Measurements from ENCODE around the gene DRICH1.
"Not testable (repeated sequence)": the region's sequence is repeated elsewhere in the genome, so short reads cannot be mapped to it uniquely, and the experiment has no call there.

Gene DRICH1

DNA sequence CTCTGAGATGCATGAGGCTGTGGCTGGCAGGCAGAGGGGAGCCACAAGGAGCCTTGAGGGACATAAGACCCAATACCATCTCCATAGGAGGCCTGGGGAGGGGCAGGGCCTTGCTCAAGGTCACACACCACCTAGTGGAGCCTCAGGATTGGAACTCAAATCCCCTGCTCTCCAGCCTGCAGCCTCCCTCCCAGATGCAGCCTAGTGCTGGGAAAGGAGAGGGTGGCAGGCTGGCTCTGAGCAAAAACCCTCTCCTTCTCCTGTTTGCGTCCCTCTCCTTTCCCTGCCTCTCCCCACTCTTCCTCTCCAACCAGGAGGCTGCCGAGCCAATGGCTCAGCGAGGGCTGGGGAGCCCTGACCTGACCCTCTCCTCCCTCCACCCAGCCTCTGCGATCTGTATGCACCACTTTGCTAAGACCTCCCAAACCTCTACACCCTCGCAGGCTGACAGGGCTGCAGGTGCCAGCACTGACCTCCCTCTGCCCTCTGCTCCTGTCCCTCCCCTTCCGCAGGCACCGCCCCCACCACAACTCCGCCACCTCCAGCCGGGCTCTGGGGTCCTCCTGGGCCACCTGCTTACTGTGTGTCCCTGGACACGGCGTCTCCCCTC is 66.7 kb downstream of the DRICH1 start:
- no peak for DNase-seq

DNA sequence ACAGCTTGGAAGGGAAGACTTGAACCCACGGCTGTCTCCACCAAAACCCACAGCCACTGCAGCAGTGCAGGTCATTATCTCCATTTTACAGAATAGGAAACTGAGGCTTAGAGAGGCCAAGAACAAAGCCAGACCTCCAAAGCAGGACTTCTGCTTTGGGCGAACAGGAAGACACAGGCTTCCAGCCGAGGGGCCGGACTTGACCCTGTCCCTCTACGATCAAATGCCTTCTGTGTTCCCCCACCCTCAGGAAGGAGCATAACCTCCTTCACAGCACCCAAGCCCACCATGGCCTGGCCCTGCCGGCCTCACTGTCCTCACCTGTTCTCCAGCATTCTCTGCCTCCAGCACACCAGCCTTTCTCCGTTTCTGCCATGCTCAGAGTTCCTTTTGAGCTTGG is 67.8 kb downstream of the DRICH1 start:
- no peak for DNase-seq

DNA sequence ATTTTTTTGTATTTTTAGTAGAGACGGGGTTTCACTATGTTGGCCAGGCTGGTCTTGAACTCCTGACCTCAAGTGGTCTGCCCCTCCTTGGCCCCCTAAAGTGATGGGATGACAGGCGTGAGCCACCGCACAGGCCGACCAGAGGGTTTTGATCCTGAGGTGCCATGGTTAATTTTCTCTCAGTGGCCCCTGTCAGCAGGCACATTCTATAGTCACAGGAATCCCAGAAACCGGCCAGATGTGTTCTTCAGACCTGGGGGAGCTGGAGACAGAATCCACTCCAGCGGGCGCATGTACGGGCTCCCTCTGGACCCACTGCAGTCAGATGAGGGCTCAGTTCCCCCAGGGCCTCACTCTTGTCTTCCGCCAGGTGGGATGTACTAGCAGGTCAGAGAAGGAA is 69.0 kb downstream of the DRICH1 start:
- DNase-seq, result no peak

DNA sequence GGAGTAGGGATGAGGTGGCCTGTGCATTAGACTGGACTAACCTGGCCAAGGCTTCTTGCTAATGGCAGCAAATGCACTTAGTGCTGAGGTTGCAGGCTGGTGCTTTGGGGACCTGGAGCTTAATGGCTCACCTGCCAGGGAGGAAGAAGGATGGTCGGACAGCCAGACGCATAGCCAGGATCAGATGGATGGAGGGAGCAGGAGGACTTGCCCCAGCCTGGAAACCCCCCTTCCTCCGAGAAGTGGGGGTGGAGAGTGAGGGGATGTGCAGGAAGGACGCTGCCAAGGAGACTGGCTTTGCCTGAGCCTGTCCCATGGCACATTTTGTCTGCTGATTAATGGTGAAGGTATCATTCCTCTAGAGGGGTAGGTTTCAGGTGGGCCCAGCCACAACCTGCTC is 69.9 kb downstream of the DRICH1 start:
- no peak for DNase-seq

DNA sequence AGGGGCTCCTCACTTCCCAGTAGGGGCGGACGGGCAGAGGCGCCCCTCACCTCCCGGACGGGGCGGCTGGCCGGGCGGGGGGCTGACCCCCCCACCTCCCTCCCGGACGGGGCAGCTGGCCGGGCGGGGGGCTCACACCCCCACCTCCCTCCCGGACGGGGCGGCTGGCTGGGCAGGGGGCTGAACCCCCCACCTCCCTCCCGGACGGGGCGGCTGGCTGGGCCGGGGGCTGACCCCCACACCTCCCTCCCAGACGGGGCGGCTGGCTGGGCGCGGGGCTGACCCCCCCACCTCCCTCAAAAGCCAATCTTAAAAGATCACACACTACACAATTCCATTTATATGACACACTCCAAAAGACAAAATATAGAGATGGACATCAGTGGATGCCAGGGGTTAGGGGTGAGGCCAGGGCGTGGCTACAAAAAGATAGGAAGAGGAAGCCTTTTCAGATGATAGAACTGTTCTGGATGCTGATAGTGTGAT is 71.1 kb downstream of the DRICH1 start:
- not testable (repeated sequence) for DNase-seq

DNA sequence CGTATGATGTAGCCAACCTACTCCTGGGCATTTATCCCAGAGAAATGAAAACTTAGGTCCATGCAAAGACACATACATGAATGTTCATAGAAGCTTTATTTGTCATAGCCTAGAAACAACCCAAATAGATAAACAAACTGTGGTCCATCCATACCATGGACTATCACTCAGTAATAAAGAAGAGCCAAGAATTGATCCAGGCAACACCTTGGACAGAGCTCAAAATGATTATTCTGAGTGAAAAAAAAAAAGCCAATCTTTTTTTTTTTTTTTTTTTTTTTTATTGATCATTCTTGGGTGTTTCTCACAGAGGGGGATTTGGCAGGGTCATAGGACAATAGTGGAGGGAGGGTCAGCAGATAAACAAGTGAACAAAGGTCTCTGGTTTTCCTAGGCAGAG is 71.9 kb downstream of the DRICH1 start:
- not testable (repeated sequence) for DNase-seq

Measured in CD4-positive, alpha-beta T cell treated with Interleukin-4 for 4 hours (primary cell).